ENCODE measurements around the gene LRRC26.
A peak's percentile ranks its signal among the peaks of the same experiment; 100 is the strongest.

Gene LRRC26

GRCh38 chr9:137195525-137196220 lies 25.8 kb upstream of the LRRC26 start:
- TF ChIP-seq TAF1 (IDR thresholded peaks at IDR 0.05; ENCODE audit: borderline replicate concordance, low read depth, low read length), result no peak
- TF ChIP-seq POLR2AphosphoS5 (IDR thresholded peaks at IDR 0.05; ENCODE audit: low read depth, low read length), result no peak
- TF ChIP-seq POLR2A (IDR thresholded peaks at IDR 0.05; ENCODE audit: low read depth, low read length), result no peak
- no peak for DNase-seq (ENCODE audit: insufficient read length)
- no peak for FAIRE-seq

GRCh38 chr9:137194909-137195308 lies 25.1 kb upstream of the LRRC26 start:
- FAIRE-seq, result no peak
- TF ChIP-seq TAF1 (IDR thresholded peaks at IDR 0.05; ENCODE audit: borderline replicate concordance, low read depth, low read length) (no peak), POLR2A (IDR thresholded peaks at IDR 0.05; ENCODE audit: low read depth, low read length) (no peak), POLR2AphosphoS5 (IDR thresholded peaks at IDR 0.05; ENCODE audit: low read depth, low read length) (no peak)
- DNase-seq (ENCODE audit: insufficient read length), result no peak

- FAIRE-seq (no peak), DNase-seq (ENCODE audit: insufficient read length) (no peak)
- no peak for TF ChIP-seq POLR2A (IDR thresholded peaks at IDR 0.05; ENCODE audit: low read depth, low read length)
- TF ChIP-seq TAF1 (IDR thresholded peaks at IDR 0.05; ENCODE audit: borderline replicate concordance, low read depth, low read length), result no peak
- no peak for TF ChIP-seq POLR2AphosphoS5 (IDR thresholded peaks at IDR 0.05; ENCODE audit: low read depth, low read length)
Measured at GRCh38 chr9:137194388-137194787, 24.5 kb upstream of the LRRC26 start.

- DNase-seq (ENCODE audit: insufficient read length) (no peak), FAIRE-seq (no peak)
Measured at GRCh38 chr9:137193771-137194170, 23.9 kb upstream of the LRRC26 start.

GRCh38 chr9:137192859-137193258 lies 23.0 kb upstream of the LRRC26 start:
- TF ChIP-seq POLR2AphosphoS5 (IDR thresholded peaks at IDR 0.05; ENCODE audit: low read depth, low read length), result no peak
- TF ChIP-seq POLR2A (IDR thresholded peaks at IDR 0.05; ENCODE audit: low read depth, low read length), result no peak
- TF ChIP-seq TAF1 (IDR thresholded peaks at IDR 0.05; ENCODE audit: borderline replicate concordance, low read depth, low read length), result no peak
- FAIRE-seq, result no peak
- DNase-seq (ENCODE audit: insufficient read length), result no peak

More at GRCh38 chr9:137193771-137194170, 23.9 kb upstream of the LRRC26 start:
- TF ChIP-seq POLR2AphosphoS5 (IDR thresholded peaks at IDR 0.05; ENCODE audit: low read depth, low read length) (no peak), TAF1 (IDR thresholded peaks at IDR 0.05; ENCODE audit: borderline replicate concordance, low read depth, low read length) (no peak), POLR2A (IDR thresholded peaks at IDR 0.05; ENCODE audit: low read depth, low read length) (no peak)

- TF ChIP-seq POLR2A (IDR thresholded peaks at IDR 0.05; ENCODE audit: low read depth, low read length) (no peak), POLR2AphosphoS5 (IDR thresholded peaks at IDR 0.05; ENCODE audit: low read depth, low read length) (no peak), TAF1 (IDR thresholded peaks at IDR 0.05; ENCODE audit: borderline replicate concordance, low read depth, low read length) (no peak)
- no peak for DNase-seq (ENCODE audit: insufficient read length)
- FAIRE-seq, result no peak
Measured at GRCh38 chr9:137192448-137192780, 22.6 kb upstream of the LRRC26 start.

GRCh38 chr9:137191691-137192447 lies 22.0 kb upstream of the LRRC26 start:
- no peak for TF ChIP-seq POLR2AphosphoS5 (IDR thresholded peaks at IDR 0.05; ENCODE audit: low read depth, low read length)
- no peak for TF ChIP-seq TAF1 (IDR thresholded peaks at IDR 0.05; ENCODE audit: borderline replicate concordance, low read depth, low read length)
- no peak for TF ChIP-seq POLR2A (IDR thresholded peaks at IDR 0.05; ENCODE audit: low read depth, low read length)
- no peak for DNase-seq (ENCODE audit: insufficient read length)
- no peak for FAIRE-seq

- DNase-seq (ENCODE audit: insufficient read length) (no peak), FAIRE-seq (no peak)
- TF ChIP-seq TAF1 (IDR thresholded peaks at IDR 0.05; ENCODE audit: borderline replicate concordance, low read depth, low read length) (no peak), POLR2AphosphoS5 (IDR thresholded peaks at IDR 0.05; ENCODE audit: low read depth, low read length) (no peak), POLR2A (IDR thresholded peaks at IDR 0.05; ENCODE audit: low read depth, low read length) (no peak)
Measured at GRCh38 chr9:137191245-137191644, 21.4 kb upstream of the LRRC26 start.

GRCh38 chr9:137190315-137190856 lies 20.5 kb upstream of the LRRC26 start:
- DNase-seq (ENCODE audit: insufficient read length) (no peak), FAIRE-seq (no peak)
- TF ChIP-seq TAF1 (IDR thresholded peaks at IDR 0.05; ENCODE audit: borderline replicate concordance, low read depth, low read length), result no peak
- no peak for TF ChIP-seq POLR2AphosphoS5 (IDR thresholded peaks at IDR 0.05; ENCODE audit: low read depth, low read length)
- no peak for TF ChIP-seq POLR2A (IDR thresholded peaks at IDR 0.05; ENCODE audit: low read depth, low read length)

GRCh38 chr9:137189297-137190295 lies 19.7 kb upstream of the LRRC26 start:
- FAIRE-seq, result no peak
- DNase-seq (ENCODE audit: insufficient read length), result no peak

More at GRCh38 chr9:137189297-137190295, 19.7 kb upstream of the LRRC26 start:
- TF ChIP-seq POLR2A (IDR thresholded peaks at IDR 0.05; ENCODE audit: low read depth, low read length) (0 out of 2 replicates have a peak, but pooled peaks have one; percentile 1), POLR2AphosphoS5 (IDR thresholded peaks at IDR 0.05; ENCODE audit: low read depth, low read length) (no peak)
